ENCODE results near the gene TUBE1. TPM values are rescaled to one million over a fixed set of nuclear protein-coding genes. Genes with fewer than 3 reads are reported as not detected.

Gene TUBE1
- total RNA-seq, 1 donor from 2014 or later, result 4.3 TPM

DNA sequence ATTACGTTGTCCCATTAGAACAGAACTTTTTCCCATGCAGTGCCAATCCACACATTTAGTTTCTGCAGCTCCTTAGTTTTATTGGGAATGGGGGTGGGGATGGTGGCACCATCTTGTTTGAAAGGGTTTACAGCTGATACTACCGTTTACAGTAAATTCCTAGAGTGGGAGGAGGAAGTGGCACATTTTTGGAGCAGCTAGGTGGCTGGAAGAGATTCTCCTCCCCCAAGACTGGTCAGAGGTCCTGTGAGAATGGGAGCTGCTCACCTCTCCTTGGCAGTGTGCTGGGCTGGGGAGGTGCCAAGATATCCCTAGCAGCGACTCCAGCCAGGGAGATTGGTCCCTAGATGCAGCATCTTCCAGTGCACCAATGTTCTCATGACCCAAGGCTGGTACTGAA lies 45.7 kb downstream of the TUBE1 start:
- TF ChIP-seq, protein P1, sequence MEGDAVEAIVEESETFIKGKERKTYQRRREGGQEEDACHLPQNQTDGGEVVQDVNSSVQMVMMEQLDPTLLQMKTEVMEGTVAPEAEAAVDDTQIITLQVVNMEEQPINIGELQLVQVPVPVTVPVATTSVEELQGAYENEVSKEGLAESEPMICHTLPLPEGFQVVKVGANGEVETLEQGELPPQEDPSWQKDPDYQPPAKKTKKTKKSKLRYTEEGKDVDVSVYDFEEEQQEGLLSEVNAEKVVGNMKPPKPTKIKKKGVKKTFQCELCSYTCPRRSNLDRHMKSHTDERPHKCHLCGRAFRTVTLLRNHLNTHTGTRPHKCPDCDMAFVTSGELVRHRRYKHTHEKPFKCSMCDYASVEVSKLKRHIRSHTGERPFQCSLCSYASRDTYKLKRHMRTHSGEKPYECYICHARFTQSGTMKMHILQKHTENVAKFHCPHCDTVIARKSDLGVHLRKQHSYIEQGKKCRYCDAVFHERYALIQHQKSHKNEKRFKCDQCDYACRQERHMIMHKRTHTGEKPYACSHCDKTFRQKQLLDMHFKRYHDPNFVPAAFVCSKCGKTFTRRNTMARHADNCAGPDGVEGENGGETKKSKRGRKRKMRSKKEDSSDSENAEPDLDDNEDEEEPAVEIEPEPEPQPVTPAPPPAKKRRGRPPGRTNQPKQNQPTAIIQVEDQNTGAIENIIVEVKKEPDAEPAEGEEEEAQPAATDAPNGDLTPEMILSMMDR (conservative IDR thresholded peaks at IDR 0.05; ENCODE audit: low read depth, low read length), result no peak
- H3K4me3 ChIP-seq (ENCODE audit: low read depth, low read length), result no peak overlapping the region

DNA sequence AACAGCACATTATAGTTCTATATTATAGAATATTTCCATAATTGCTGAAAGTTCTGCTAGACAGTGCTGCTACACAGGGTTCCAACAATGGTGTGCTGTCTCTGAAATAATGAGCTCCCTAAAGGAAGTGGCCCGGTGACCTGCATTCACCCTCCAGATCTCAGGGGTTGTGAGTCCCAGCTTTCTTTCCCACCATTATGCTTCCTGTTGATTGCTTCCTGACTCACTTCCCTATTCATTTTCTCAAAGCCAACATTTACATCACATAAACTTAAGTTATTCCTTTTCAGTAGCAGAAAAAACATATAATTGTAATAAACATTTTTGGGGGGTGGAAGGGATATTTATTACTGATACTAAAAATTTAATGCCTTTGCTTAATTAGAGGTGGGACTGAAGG lies 46.3 kb downstream of the TUBE1 start:
- DNase-seq (ENCODE audit: low read depth), result no peak
- no peak overlapping the region for H3K4me3 ChIP-seq (ENCODE audit: low read depth, low read length)
- TF ChIP-seq, protein P1 (conservative IDR thresholded peaks at IDR 0.05; ENCODE audit: low read depth, low read length), result no peak

More for the DNA sequence above, 45.7 kb downstream of the TUBE1 start:
- DNase-seq (ENCODE audit: low read depth), result no peak

DNA sequence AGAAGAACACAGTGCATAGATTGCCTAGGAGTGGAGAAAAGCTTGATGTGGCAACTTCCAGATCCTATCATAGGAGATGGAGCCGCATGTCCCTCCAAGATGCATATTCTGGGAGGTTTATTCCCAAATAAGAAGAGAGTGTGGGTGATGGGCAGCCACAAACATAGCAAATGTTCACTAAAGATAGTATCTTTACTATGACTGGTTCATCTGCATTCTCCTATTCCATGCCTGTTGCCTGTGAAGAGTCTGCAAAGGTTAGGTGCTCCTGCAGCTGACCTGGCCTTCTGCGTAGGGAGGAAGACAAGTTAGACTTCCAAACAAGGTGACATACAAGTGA lies 47.9 kb downstream of the TUBE1 start:
- TF ChIP-seq, protein P1 (conservative IDR thresholded peaks at IDR 0.05; ENCODE audit: low read depth, low read length), result no peak
- no peak overlapping the region for H3K4me3 ChIP-seq (ENCODE audit: low read depth, low read length)
- no peak for DNase-seq (ENCODE audit: low read depth)

DNA sequence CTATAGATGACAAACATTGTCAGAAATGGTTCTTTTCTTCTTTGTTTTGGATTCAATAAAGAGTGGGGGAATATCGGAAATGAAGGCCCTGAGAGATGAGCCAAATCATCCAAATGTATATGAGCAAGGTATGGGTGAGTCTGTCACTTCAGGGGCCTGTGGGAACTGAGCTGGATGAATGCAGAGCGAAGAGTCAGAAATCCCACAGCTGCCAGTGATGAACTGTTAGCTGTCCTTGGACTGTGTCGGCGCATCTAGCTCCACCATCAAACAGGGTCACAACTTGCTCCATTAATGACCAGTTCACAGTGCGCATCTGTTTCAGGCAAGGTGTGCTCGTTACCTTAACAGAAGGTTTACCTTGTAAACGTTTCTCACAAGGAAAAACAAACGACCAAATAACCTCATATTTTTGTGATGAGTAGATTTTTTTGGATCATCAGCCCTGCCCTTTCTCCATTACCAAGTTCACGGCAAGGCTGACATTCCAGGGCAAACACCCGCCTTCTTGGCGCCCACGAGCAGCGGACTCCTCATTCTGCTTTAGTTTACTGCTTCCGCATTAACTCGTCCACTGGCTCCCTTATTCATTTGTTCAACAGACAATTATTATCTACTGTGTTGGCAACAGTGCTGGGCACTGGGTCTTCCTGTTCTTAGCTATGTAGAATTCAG lies 48.4 kb downstream of the TUBE1 start:
- TF ChIP-seq, protein P1 (conservative IDR thresholded peaks at IDR 0.05; ENCODE audit: low read depth, low read length), result no peak
- no peak overlapping the region for H3K4me3 ChIP-seq (ENCODE audit: low read depth, low read length)
- DNase-seq (ENCODE audit: low read depth), result no peak

DNA sequence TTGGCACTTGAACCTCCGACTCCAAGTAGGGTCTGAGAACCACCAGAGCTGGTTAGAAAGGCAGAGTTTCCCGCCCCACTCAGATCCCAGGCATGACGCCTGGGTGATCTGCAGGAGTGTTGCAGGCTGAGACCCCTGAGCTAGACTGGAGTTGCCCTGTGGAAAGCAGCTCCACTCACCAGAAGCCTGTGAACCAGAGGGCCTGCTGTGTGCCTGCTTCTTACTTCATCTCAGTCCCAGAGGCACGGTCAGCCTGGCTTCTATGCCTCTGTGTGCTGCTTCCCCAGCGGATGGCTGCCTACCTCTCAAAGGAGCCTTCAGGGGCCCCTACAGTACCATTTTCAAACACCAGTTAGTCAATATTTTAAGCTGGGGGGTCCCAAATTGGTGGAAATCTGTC lies 49.0 kb downstream of the TUBE1 start:
- H3K4me3 ChIP-seq (ENCODE audit: low read depth, low read length), result no peak overlapping the region
- TF ChIP-seq, protein P1 (conservative IDR thresholded peaks at IDR 0.05; ENCODE audit: low read depth, low read length), result no peak
- DNase-seq (ENCODE audit: low read depth), result no peak

DNA sequence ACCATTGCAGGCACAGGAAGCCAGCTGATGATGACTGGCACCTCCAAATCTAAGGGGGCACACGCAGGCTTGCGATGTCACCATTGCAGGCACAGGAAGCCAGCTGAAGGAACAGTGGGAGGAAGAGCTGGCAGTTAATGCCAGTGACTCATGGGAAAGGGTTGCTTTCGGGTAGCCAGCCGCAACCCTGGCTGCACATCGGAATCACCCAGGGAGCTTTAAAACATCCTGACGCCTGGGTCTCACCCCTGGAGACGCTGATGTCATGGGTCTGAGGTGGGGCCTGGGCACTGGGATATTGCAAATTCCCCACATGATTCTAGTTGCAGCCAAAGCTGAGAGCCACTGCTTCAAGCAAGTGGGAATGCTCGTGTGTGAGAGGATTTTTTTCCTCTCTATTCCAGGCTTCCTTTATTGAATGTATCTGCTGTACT lies 49.5 kb downstream of the TUBE1 start:
- TF ChIP-seq, protein P1 (conservative IDR thresholded peaks at IDR 0.05; ENCODE audit: low read depth, low read length), result no peak
- peak; percentile 83 for DNase-seq (ENCODE audit: low read depth)
- no peak overlapping the region for H3K4me3 ChIP-seq (ENCODE audit: low read depth, low read length)

DNA sequence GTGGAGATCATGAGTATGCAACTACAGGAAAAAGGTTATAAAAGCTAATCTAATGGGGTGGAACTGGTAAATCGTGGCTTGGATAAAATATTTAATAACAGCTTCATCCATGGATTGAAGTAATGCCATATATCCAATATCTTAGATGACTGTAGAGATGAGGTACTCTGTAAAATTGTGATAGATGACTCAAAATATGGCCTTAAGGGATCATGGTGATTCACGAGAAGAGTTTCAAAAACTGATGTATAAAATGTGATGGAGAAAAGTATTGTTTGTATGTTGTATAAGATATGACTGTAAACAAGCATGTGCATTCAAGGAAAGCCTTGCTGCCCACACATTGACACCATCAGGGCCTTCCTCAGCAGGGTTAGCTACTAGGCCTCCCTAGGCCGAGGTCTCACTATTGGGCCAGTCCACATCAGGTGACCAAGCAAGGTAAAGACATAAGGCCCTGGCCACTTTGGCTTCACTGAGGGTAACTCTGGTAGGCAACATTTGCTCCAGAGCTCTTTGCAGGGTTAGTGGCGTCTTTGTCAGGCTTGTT lies 51.1 kb downstream of the TUBE1 start:
- DNase-seq (ENCODE audit: low read depth), result no peak
- TF ChIP-seq, protein P1 (conservative IDR thresholded peaks at IDR 0.05; ENCODE audit: low read depth, low read length), result no peak
- H3K4me3 ChIP-seq (ENCODE audit: low read depth, low read length), result no peak overlapping the region

Data from epithelial cell of proximal tubule (primary cell).